ENCODE data around the gene FBN2.
"Not testable (repeated sequence)": the region's sequence is repeated elsewhere in the genome, so short reads cannot be mapped to it uniquely, and the experiment has no call there.

The FBN2 gene

GRCh38 chr5:128506643-128507042 is 31.4 kb downstream of the FBN2 start:
- Histone ChIP-seq H3F3A (ENCODE audit: low read depth) (no peaks in the 10 kb centered on the region), H3K9me2 (replicated peaks; ENCODE audit: low read depth, low read length) (no peaks in the 10 kb centered on the region), H3K36me3 (ENCODE audit: insufficient read depth, low read length) (no peaks in the 10 kb centered on the region), H2AFZ (ENCODE audit: low read length) (no peak overlapping the region), H3K4me2 (ENCODE audit: low read depth, low read length, poor library complexity, severe bottlenecking) (no peak overlapping the region), H3K79me2 (ENCODE audit: insufficient read depth, low read length) (no peaks in the 10 kb centered on the region), H3K4me3 (ENCODE audit: low read length, poor library complexity, severe bottlenecking) (no peak overlapping the region), H3K27me3 (ENCODE audit: insufficient read depth, low read length, poor library complexity, severe bottlenecking) (no peaks in the 10 kb centered on the region), H4K20me1 (ENCODE audit: insufficient read depth, low read length, poor library complexity, severe bottlenecking) (no peaks in the 10 kb centered on the region), H3K9me3 (ENCODE audit: insufficient read depth, low read depth, low read length) (no peaks in the 10 kb centered on the region), H3K9ac (ENCODE audit: low read depth, low read length, poor library complexity, severe bottlenecking) (no peak overlapping the region), H3K4me1 (ENCODE audit: insufficient read depth, low read length, poor library complexity, severe bottlenecking) (no peaks in the 10 kb centered on the region)
- TF ChIP-seq CTCF (conservative IDR thresholded peaks at IDR 0.05; ENCODE audit: low read length), result no peak
- no peak for TF ChIP-seq EZH2phosphoT487 (IDR thresholded peaks at IDR 0.05; ENCODE audit: borderline replicate concordance)

- not testable (repeated sequence) for H3K4me3 ChIP-seq (ENCODE audit: low read length, poor library complexity, severe bottlenecking); H4K20me1 ChIP-seq (ENCODE audit: insufficient read depth, low read length, poor library complexity, severe bottlenecking); H3K79me2 ChIP-seq (ENCODE audit: insufficient read depth, low read length); H3K27me3 ChIP-seq (ENCODE audit: insufficient read depth, low read length, poor library complexity, severe bottlenecking); H2AFZ ChIP-seq (ENCODE audit: low read length); H3K4me1 ChIP-seq (ENCODE audit: insufficient read depth, low read length, poor library complexity, severe bottlenecking); H3F3A ChIP-seq (ENCODE audit: low read depth); H3K36me3 ChIP-seq (ENCODE audit: insufficient read depth, low read length); H3K9me3 ChIP-seq (ENCODE audit: insufficient read depth, low read depth, low read length); H3K9ac ChIP-seq (ENCODE audit: low read depth, low read length, poor library complexity, severe bottlenecking); H3K9me2 ChIP-seq (replicated peaks; ENCODE audit: low read depth, low read length); H3K4me2 ChIP-seq (ENCODE audit: low read depth, low read length, poor library complexity, severe bottlenecking)
Measured at GRCh38 chr5:128503727-128504126, 34.3 kb downstream of the FBN2 start.

- H3K36me3 ChIP-seq (ENCODE audit: insufficient read depth, low read length), result no peaks in the 10 kb centered on the region
- no peaks in the 10 kb centered on the region for H4K20me1 ChIP-seq (ENCODE audit: insufficient read depth, low read length, poor library complexity, severe bottlenecking)
- H3K27me3 ChIP-seq (ENCODE audit: insufficient read depth, low read length, poor library complexity, severe bottlenecking), result no peaks in the 10 kb centered on the region
- H3K9ac ChIP-seq (ENCODE audit: low read depth, low read length, poor library complexity, severe bottlenecking), result no peak overlapping the region
- no peaks in the 10 kb centered on the region for H3K9me3 ChIP-seq (ENCODE audit: insufficient read depth, low read depth, low read length)
- H2AFZ ChIP-seq (ENCODE audit: low read length), result no peak overlapping the region
- no peak overlapping the region for H3K4me2 ChIP-seq (ENCODE audit: low read depth, low read length, poor library complexity, severe bottlenecking)
- no peaks in the 10 kb centered on the region for H3F3A ChIP-seq (ENCODE audit: low read depth)
- no peaks in the 10 kb centered on the region for H3K79me2 ChIP-seq (ENCODE audit: insufficient read depth, low read length)
- H3K4me1 ChIP-seq (ENCODE audit: insufficient read depth, low read length, poor library complexity, severe bottlenecking), result no peaks in the 10 kb centered on the region
- H3K9me2 ChIP-seq (replicated peaks; ENCODE audit: low read depth, low read length), result no peaks in the 10 kb centered on the region
- no peak overlapping the region for H3K4me3 ChIP-seq (ENCODE audit: low read length, poor library complexity, severe bottlenecking)
- TF ChIP-seq EZH2phosphoT487 (IDR thresholded peaks at IDR 0.05; ENCODE audit: borderline replicate concordance), result no peak
- peak; percentile 46 for TF ChIP-seq CTCF (conservative IDR thresholded peaks at IDR 0.05; ENCODE audit: low read length)
Measured at GRCh38 chr5:128498844-128499455, 39.1 kb downstream of the FBN2 start.

GRCh38 chr5:128494516-128494915 is 43.5 kb downstream of the FBN2 start:
- H2AFZ ChIP-seq (ENCODE audit: low read length), result no peak overlapping the region
- no peaks in the 10 kb centered on the region for H4K20me1 ChIP-seq (ENCODE audit: insufficient read depth, low read length, poor library complexity, severe bottlenecking)
- no peaks in the 10 kb centered on the region for H3K79me2 ChIP-seq (ENCODE audit: insufficient read depth, low read length)
- H3K36me3 ChIP-seq (ENCODE audit: insufficient read depth, low read length), result no peaks in the 10 kb centered on the region
- no peak overlapping the region for H3K4me3 ChIP-seq (ENCODE audit: low read length, poor library complexity, severe bottlenecking)
- peaks cover 9% of the 10 kb centered on the region for H3K4me1 ChIP-seq (ENCODE audit: insufficient read depth, low read length, poor library complexity, severe bottlenecking)
- H3K9ac ChIP-seq (ENCODE audit: low read depth, low read length, poor library complexity, severe bottlenecking), result no peak overlapping the region
- no peaks in the 10 kb centered on the region for H3F3A ChIP-seq (ENCODE audit: low read depth)
- no peaks in the 10 kb centered on the region for H3K9me2 ChIP-seq (replicated peaks; ENCODE audit: low read depth, low read length)
- no peaks in the 10 kb centered on the region for H3K9me3 ChIP-seq (ENCODE audit: insufficient read depth, low read depth, low read length)
- no peak overlapping the region for H3K4me2 ChIP-seq (ENCODE audit: low read depth, low read length, poor library complexity, severe bottlenecking)
- H3K27me3 ChIP-seq (ENCODE audit: insufficient read depth, low read length, poor library complexity, severe bottlenecking), result no peaks in the 10 kb centered on the region
- TF ChIP-seq CTCF (conservative IDR thresholded peaks at IDR 0.05; ENCODE audit: low read length), result peak; percentile 22; the same call in 1 of the 2 replicates
- TF ChIP-seq EZH2phosphoT487 (IDR thresholded peaks at IDR 0.05; ENCODE audit: borderline replicate concordance), result no peak

All from Loucy (cell line).